K562 (cell line): ENCODE data around the gene SMARCD2. TPM values are rescaled to one million over a fixed set of nuclear protein-coding genes. Genes with fewer than 3 reads are reported as not detected.

Source experiments
- ARID3A ChIP-seq: IDR thresholded peaks from 2 replicates; pipeline ENCODE4 v1.6.1; 2012; ENCODE audit warnings: low read depth, low read length, improper control_type of control experiment, borderline replicate concordance
- ATF1 ChIP-seq, 2 experiments: fragments of 450-650 bp in 1 of 2; IDR thresholded peaks; 2 replicates each; pipeline ENCODE4 v1.6.1; 2016; ENCODE audit warnings: missing compliant biosample characterization in 1 of 2, missing genetic modification characterization in 1 of 2
- CBFA2T2 ChIP-seq: fragments of 450-650 bp; conservative IDR thresholded peaks from 2 replicates; pipeline ENCODE4 v1.6.1; 2017; ENCODE audit warnings: mild to moderate bottlenecking
- CBX5 ChIP-seq: IDR thresholded peaks from 2 replicates; pipeline ENCODE4 v1.6.1; 2014; ENCODE audit warnings: low read depth, borderline replicate concordance
- CLOCK ChIP-seq: fragments of 250-450 bp; sonication (Bioruptor Pico); IDR thresholded peaks from 2 replicates; pipeline ENCODE4 v1.4.0; 2020; ENCODE audit warnings: mild to moderate bottlenecking, moderate library complexity, borderline replicate concordance
- DACH1 ChIP-seq: fragments of 450-650 bp; IDR thresholded peaks from 2 replicates; pipeline ENCODE4 v1.6.1; 2018; ENCODE audit not compliant: partially characterized antibody
- GABPB2 ChIP-seq: fragments of 250-450 bp; sonication (Bioruptor Pico); conservative IDR thresholded peaks from 2 replicates; pipeline ENCODE4 v1.5.1; 2021; ENCODE audit warnings: mild to moderate bottlenecking
- HMBOX1 ChIP-seq: sonication (generic); IDR thresholded peaks from 2 replicates; pipeline ENCODE4 v1.6.1; 2016
- ILK ChIP-seq: fragments of 450-650 bp; IDR thresholded peaks from 2 replicates; pipeline ENCODE4 v1.6.1; 2016; ENCODE audit warnings: missing genetic modification characterization, low read depth, mild to moderate bottlenecking, missing compliant biosample characterization, moderate library complexity, borderline replicate concordance
- MAZ ChIP-seq, 2 experiments: fragments of 450-650 bp in 1 of 2; sonication (generic) in 1 of 2; formaldehyde crosslinking; IDR thresholded peaks in 1 of 2; conservative IDR thresholded peaks in 1 of 2; 2 replicates each; pipeline versions ENCODE4 v1.4.0 to v1.5.0; 2020; ENCODE audit warnings: mild to moderate bottlenecking in 1 of 2, missing genetic modification reagents in 1 of 2
- MBD2 ChIP-seq: sonication (generic); IDR thresholded peaks from 2 replicates; pipeline ENCODE4 v1.6.1; 2016; ENCODE audit warnings: low read depth, borderline replicate concordance
- MEF2D ChIP-seq: conservative IDR thresholded peaks from 2 replicates; pipeline ENCODE4 v1.6.1; 2016; ENCODE audit warnings: low read depth, missing genetic modification characterization, missing compliant biosample characterization
- NR2C2 ChIP-seq, 2 experiments: fragments of 200-800 bp in 1 of 2; sonication (Bioruptor generic) in 1 of 2; sonication (generic) in 1 of 2; formaldehyde crosslinking in 1 of 2; IDR thresholded peaks; 2 replicates each; pipeline versions ENCODE4 v1.6.1 to v1.8.0; 2016 to 2022; ENCODE audit warnings: mild to moderate bottlenecking in 1 of 2, missing compliant biosample characterization in 1 of 2, missing genetic modification characterization in 1 of 2, missing genetic modification reagents in 1 of 2
- PRMT5 ChIP-seq: sonication (generic); formaldehyde crosslinking; IDR thresholded peaks from 2 replicates; pipeline ENCODE4 v1.5.0; 2020; ENCODE audit warnings: missing genetic modification reagents
- SMAD3 ChIP-seq: fragments of 450-650 bp; formaldehyde crosslinking; conservative IDR thresholded peaks from 2 replicates; pipeline ENCODE4 v1.4.0; 2020; ENCODE audit warnings: mild to moderate bottlenecking
- SOX6 ChIP-seq: fragments of 450-650 bp; IDR thresholded peaks from 2 replicates; pipeline ENCODE4 v1.6.1; 2014; ENCODE audit warnings: mild to moderate bottlenecking
- SUPT5H ChIP-seq: fragments of 450-650 bp; IDR thresholded peaks from 2 replicates; pipeline ENCODE4 v1.6.1; 2016
- ZNF395 ChIP-seq: fragments of 200-800 bp; sonication (Bioruptor generic); IDR thresholded peaks from 2 replicates; pipeline ENCODE4 v1.6.1; 2017; ENCODE audit warnings: missing genetic modification characterization, missing compliant biosample characterization
- ZNF707 ChIP-seq: fragments of 250-450 bp; sonication (Bioruptor Pico); conservative IDR thresholded peaks from 2 replicates; pipeline ENCODE4 v1.8.0; 2022; ENCODE audit warnings: inconsistent platforms, mild to moderate bottlenecking, moderate library complexity
- ZNF780A ChIP-seq: fragments of 250-450 bp; sonication (Bioruptor Pico); IDR thresholded peaks from 2 replicates; pipeline ENCODE4 v1.5.0; 2021; ENCODE audit warnings: mild to moderate bottlenecking
- polyA plus RNA-seq, 8 experiments: library from polyadenylated mRNA; depleted of rRNA in 4 of 8; stranded (reverse) in 5 of 8; unstranded in 3 of 8; fragments of >200 nt; fragmentation: Nextera tagmentation in 2 of 8; fragmentation: Illumina TruSeq in 1 of 8; extraction: Ambion mirVana in 2 of 8; extraction: Trizol in 1 of 8; gene quantifications; 2 replicates each; pipeline versions ENCODE4 v1.2.1 to v1.2.3, GENCODE V29; 2011 to 2014; ENCODE audit warnings: inconsistent platforms in 1 of 8, missing spikeins in 1 of 8
- total RNA-seq, 7 experiments: library from RNA; depleted of rRNA in 6 of 7; stranded (reverse); fragments of >200 nt in 6 of 7; fragmentation: Illumina TruSeq in 2 of 7; extraction: Trizol in 2 of 7; gene quantifications; 2 replicates each; pipeline versions ENCODE4 v1.2.1 to v1.2.3, GENCODE V29; 2011 to 2021; ENCODE audit warnings: low replicate concordance in 1 of 7

Gene SMARCD2
- total and polyA plus RNA-seq, 9 of the 15 experiments (the other 6 are each of a cell fraction or from before 2014, with no cell fraction given), result 1.7 to 114 (median 90.3) TPM

GRCh38 chr17:63842540-63843386 is at the start of gene SMARCD2 (continued):
- TF ChIP-seq ILK (tag) (no peak), ZNF707 (no peak), SMAD3 (CRISPR knock-in tag) (peak; percentile 81; the same call in 1 of the 2 replicates), ZNF780A (CRISPR knock-in tag) (no peak), PRMT5 (CRISPR knock-in tag) (peak; percentile 74; the same call in 1 of the 2 replicates), MAZ (CRISPR knock-in tag; conservative IDR thresholded peaks at IDR 0.05 in 1 of 2, IDR thresholded peaks at IDR 0.05 in 1 of 2) (peak; percentile 92 to 98; a peak in 3 of 4 replicates), NR2C2 (CRISPR knock-in tag; IDR thresholded peaks at IDR 0.05) (peak; percentile 99), NR2C2 (tag; IDR thresholded peaks at IDR 0.05) (peak; percentile 100), CLOCK (CRISPR knock-in tag) (no peak), ZNF395 (CRISPR knock-in tag) (peak; percentile 51; the same call in 1 of the 2 replicates), SOX6 (peak; percentile 76), CBX5 (0 out of 2 replicates have a peak, but pooled peaks have one; percentile 70), MEF2D (0 out of 2 replicates have a peak, but pooled peaks have one; percentile 15), MBD2 (peak; percentile 35), SUPT5H (peak; percentile 88), HMBOX1 (peak; percentile 61), CBFA2T2 (no peak), GABPB2 (CRISPR knock-in tag) (0 out of 2 replicates have a peak, but pooled peaks have one; percentile 20), DACH1 (no peak), ARID3A (peak; percentile 100), ATF1 (CRISPR knock-in tag; IDR thresholded peaks at IDR 0.05) (peak; percentile 65), ATF1 (tag; IDR thresholded peaks at IDR 0.05) (peak; percentile 81)
